ENCODE results near the gene TRAP1.

Gene TRAP1

GRCh38 chr16:3706253-3707012, 10.9 kb downstream of the TRAP1 start:
- Histone ChIP-seq H3K27ac (no peak overlapping the region), H3K27me3 (ENCODE audit: insufficient read depth, low read depth) (no peaks in the 10 kb centered on the region), H3K4me3 (IDR thresholded peaks at IDR 0.05; ENCODE audit: insufficient read depth, low read depth, low read length) (no peak overlapping the region), H2AFZ (ENCODE audit: low read depth) (no peak overlapping the region), H3K4me1 (ENCODE audit: low read depth, poor library complexity, severe bottlenecking) (no peaks in the 10 kb centered on the region), H4K20me1 (ENCODE audit: insufficient read depth) (0 out of 2 replicates have a peak, but pooled peaks cover 1% of the 10 kb centered on the region), H3K79me2 (ENCODE audit: insufficient read depth, low read depth) (peaks cover 85% of the 10 kb centered on the region), H3K4me2 (no peak overlapping the region), H3K9ac (no peak overlapping the region), H3K36me3 (ENCODE audit: insufficient read depth) (peaks cover 4% of the 10 kb centered on the region; the same call in 1 of the 2 replicates)
- no peak for TF ChIP-seq CTCF (conservative IDR thresholded peaks at IDR 0.05; ENCODE audit: low read depth, low read length)

- peaks cover 4% of the 10 kb centered on the region; the same call in 1 of the 2 replicates for H3K36me3 ChIP-seq (ENCODE audit: insufficient read depth)
- peaks cover 78% of the 10 kb centered on the region; the same call in 1 of the 2 replicates for H3K79me2 ChIP-seq (ENCODE audit: insufficient read depth, low read depth)
- H2AFZ ChIP-seq (ENCODE audit: low read depth) = no peak overlapping the region
- no peaks in the 10 kb centered on the region for H3K27me3 ChIP-seq (ENCODE audit: insufficient read depth, low read depth)
- no peak overlapping the region for H3K4me2 ChIP-seq
- no peak overlapping the region for H3K4me3 ChIP-seq (IDR thresholded peaks at IDR 0.05; ENCODE audit: insufficient read depth, low read depth, low read length)
- H4K20me1 ChIP-seq (ENCODE audit: insufficient read depth) = peaks cover 9% of the 10 kb centered on the region
- TF ChIP-seq CTCF (conservative IDR thresholded peaks at IDR 0.05; ENCODE audit: low read depth, low read length) = no peak
- no peak overlapping the region for H3K9ac ChIP-seq
- H3K27ac ChIP-seq = no peak overlapping the region
- H3K4me1 ChIP-seq (ENCODE audit: low read depth, poor library complexity, severe bottlenecking) = peaks cover 1% of the 10 kb centered on the region
Measured at GRCh38 chr16:3702082-3702481, 15.2 kb downstream of the TRAP1 start.

- peaks cover 9% of the 10 kb centered on the region for H4K20me1 ChIP-seq (ENCODE audit: insufficient read depth)
- H3K79me2 ChIP-seq (ENCODE audit: insufficient read depth, low read depth) = peaks cover 79% of the 10 kb centered on the region; the same call in 1 of the 2 replicates
Measured at GRCh38 chr16:3701531-3701930, 15.8 kb downstream of the TRAP1 start.

GRCh38 chr16:3698941-3699340, 18.4 kb downstream of the TRAP1 start:
- Histone ChIP-seq H3K27ac (no peak overlapping the region), H3K9ac (no peak overlapping the region), H2AFZ (ENCODE audit: low read depth) (no peak overlapping the region), H3K4me1 (ENCODE audit: low read depth, poor library complexity, severe bottlenecking) (peaks cover 33% of the 10 kb centered on the region), H3K79me2 (ENCODE audit: insufficient read depth, low read depth) (peaks cover 88% of the 10 kb centered on the region), H3K27me3 (ENCODE audit: insufficient read depth, low read depth) (no peaks in the 10 kb centered on the region), H3K4me2 (no peak overlapping the region), H3K4me3 (IDR thresholded peaks at IDR 0.05; ENCODE audit: insufficient read depth, low read depth, low read length) (no peak overlapping the region), H3K36me3 (ENCODE audit: insufficient read depth) (no peaks in the 10 kb centered on the region; the same call in 1 of the 2 replicates), H4K20me1 (ENCODE audit: insufficient read depth) (peaks cover 12% of the 10 kb centered on the region)
- TF ChIP-seq CTCF (conservative IDR thresholded peaks at IDR 0.05; ENCODE audit: low read depth, low read length) = no peak

More at GRCh38 chr16:3701531-3701930, 15.8 kb downstream of the TRAP1 start:
- Histone ChIP-seq H3K9ac (no peak overlapping the region), H3K27me3 (ENCODE audit: insufficient read depth, low read depth) (no peaks in the 10 kb centered on the region), H2AFZ (ENCODE audit: low read depth) (no peak overlapping the region), H3K4me3 (IDR thresholded peaks at IDR 0.05; ENCODE audit: insufficient read depth, low read depth, low read length) (no peak overlapping the region), H3K36me3 (ENCODE audit: insufficient read depth) (peaks cover 4% of the 10 kb centered on the region; the same call in 1 of the 2 replicates), H3K4me2 (no peak overlapping the region), H3K27ac (no peak overlapping the region), H3K4me1 (ENCODE audit: low read depth, poor library complexity, severe bottlenecking) (peaks cover 7% of the 10 kb centered on the region)
- TF ChIP-seq CTCF (conservative IDR thresholded peaks at IDR 0.05; ENCODE audit: low read depth, low read length) = no peak

Measured in KMS-11 (cell line).